ENCODE data around the gene GNB1L. TPM values are rescaled to one million over a fixed set of nuclear protein-coding genes. Genes with fewer than 3 reads are reported as not detected.

The GNB1L gene
- total RNA-seq, 1 experiment from 2014 or later: 12.2 TPM

- BruUV-seq (replicated peaks): no TSS peak
- POLR2A ChIA-PET: no interaction called here
- Histone ChIP-seq H3K9me3 (ENCODE audit: control insufficient read depth, insufficient read depth, low read depth, low read length) (no peaks in the 10 kb centered on the region), H3K27me3 (ENCODE audit: control insufficient read depth, insufficient read depth, low read length) (no peaks in the 10 kb centered on the region), H3K4me1 (ENCODE audit: control insufficient read depth, insufficient read depth, low read length) (peaks cover 82% of the 10 kb centered on the region), H3K36me3 (ENCODE audit: control insufficient read depth, insufficient read depth, low read length) (no peaks in the 10 kb centered on the region), H3K4me3 (ENCODE audit: low read depth in 2 of 2, low read length in 2 of 2) (no peak overlapping the region), H3K27ac (ENCODE audit: low read length) (peak overlapping the region; percentile 69)
- CTCF ChIA-PET: interaction anchor here (1.3 kb wide), 1 partner anchor 10 kb away, joined by 3 read pairs; no protein-coding TSS in a partner anchor
- intact Hi-C loops (cut with micrococcal nuclease; ENCODE audit: unreplicated experiment) (no loop called here), in situ Hi-C loops (cut with HindIII; ENCODE audit: low pct_unique_long_range_greater_than_20kb, low sequenced_read_pairs) (no loop called here)
- DNase-seq (ENCODE audit: low read depth, low spot score) (no peak), ATAC-seq (peak; percentile 23; the same call in 1 of the 2 replicates)
- no peak for TF ChIP-seq CTCF (IDR thresholded peaks at IDR 0.05)
- TF ChIP-seq SIN3A (IDR thresholded peaks at IDR 0.05; ENCODE audit: borderline replicate concordance, insufficient read depth, low read depth, low read length): no peak
- no peak for TF ChIP-seq REST (IDR thresholded peaks at IDR 0.05; ENCODE audit: insufficient read depth in 1 of 2, low read depth in 2 of 2, low read length in 1 of 2)
- no peak for TF ChIP-seq POLR2AphosphoS5 (IDR thresholded peaks at IDR 0.05; ENCODE audit: low read depth, low read length)
- no peak for TF ChIP-seq TCF7L2 (IDR thresholded peaks at IDR 0.05; ENCODE audit: low read depth, low read length)
Measured at GRCh38 chr22:19876314-19876940, 21.8 kb upstream of the GNB1L start.

- H3K9me3 ChIP-seq (ENCODE audit: control insufficient read depth, insufficient read depth, low read depth, low read length): no peaks in the 10 kb centered on the region
- BruUV-seq (replicated peaks): no TSS peak
- DNase-seq (ENCODE audit: low read depth, low spot score) (no peak), ATAC-seq (peak; percentile 12; the same call in 1 of the 2 replicates)
- peak overlapping the region; percentile 69 for H3K27ac ChIP-seq (ENCODE audit: low read length)
- H3K27me3 ChIP-seq (ENCODE audit: control insufficient read depth, insufficient read depth, low read length): no peaks in the 10 kb centered on the region
- H3K36me3 ChIP-seq (ENCODE audit: control insufficient read depth, insufficient read depth, low read length): no peaks in the 10 kb centered on the region
- TF ChIP-seq REST (IDR thresholded peaks at IDR 0.05; ENCODE audit: insufficient read depth in 1 of 2, low read depth in 2 of 2, low read length in 1 of 2) (no peak), CTCF (IDR thresholded peaks at IDR 0.05) (no peak), POLR2AphosphoS5 (IDR thresholded peaks at IDR 0.05; ENCODE audit: low read depth, low read length) (no peak), TCF7L2 (IDR thresholded peaks at IDR 0.05; ENCODE audit: low read depth, low read length) (no peak), SIN3A (IDR thresholded peaks at IDR 0.05; ENCODE audit: borderline replicate concordance, insufficient read depth, low read depth, low read length) (no peak)
- no peak overlapping the region for H3K4me3 ChIP-seq (ENCODE audit: low read depth in 2 of 2, low read length in 2 of 2)
- intact Hi-C loops (cut with micrococcal nuclease; ENCODE audit: unreplicated experiment): no loop called here
- in situ Hi-C loops (cut with HindIII; ENCODE audit: low pct_unique_long_range_greater_than_20kb, low sequenced_read_pairs): no loop called here
- ChIA-PET CTCF (interaction anchor here (1.3 kb wide), 1 partner anchor 9 kb away, joined by 3 read pairs; no protein-coding TSS in a partner anchor), POLR2A (no interaction called here)
- peaks cover 77% of the 10 kb centered on the region for H3K4me1 ChIP-seq (ENCODE audit: control insufficient read depth, insufficient read depth, low read length)
Measured at GRCh38 chr22:19875531-19876313, 21.0 kb upstream of the GNB1L start.

Measured in Panc1 (cell line).